Osteoblast (primary cell): ENCODE data around the gene NTM. TPM values are rescaled to one million over a fixed set of nuclear protein-coding genes. Genes with fewer than 3 reads are reported as not detected.

ENCODE experiments used
- DNase-seq: peaks from one replicate; pipeline ENCODE4 v3.0.0; 2011; ENCODE audit warnings: low spot score, mixed read lengths; ENCODE audit not compliant: insufficient read length; ENCODE audit errors: missing footprints
- H2AFZ ChIP-seq: 2 replicates; pipeline ENCODE4 v1.6.0; 2011; ENCODE audit warnings: mild to moderate bottlenecking, low read length
- H3K27ac ChIP-seq: 2 replicates; pipeline ENCODE4 v1.5.1; 2011; ENCODE audit warnings: mild to moderate bottlenecking, low read depth, low read length, moderate library complexity
- H3K27me3 ChIP-seq: 2 replicates; pipeline ENCODE4 v1.6.0; 2012; ENCODE audit warnings: mild to moderate bottlenecking, control low read depth, inconsistent platforms, low read length, moderate library complexity; ENCODE audit not compliant: insufficient read depth
- H3K36me3 ChIP-seq: 2 replicates; pipeline ENCODE4 v1.5.1; 2011; ENCODE audit warnings: mild to moderate bottlenecking, low read length, control low read depth, moderate library complexity; ENCODE audit not compliant: insufficient read depth
- H3K4me1 ChIP-seq: 2 replicates; pipeline ENCODE4 v1.5.1; 2011; ENCODE audit warnings: mild to moderate bottlenecking, low read length, control low read depth, moderate library complexity; ENCODE audit not compliant: insufficient read depth
- H3K4me2 ChIP-seq: 2 replicates; pipeline ENCODE4 v1.6.0; 2011; ENCODE audit warnings: mild to moderate bottlenecking, low read length; ENCODE audit not compliant: insufficient read depth
- H3K4me3 ChIP-seq: fragments of 200-600 bp; sonication (generic); 3 replicates; pipeline ENCODE4 v1.5.1; 2012; ENCODE audit warnings: mild to moderate bottlenecking, low read length, inconsistent platforms; ENCODE audit not compliant: insufficient read depth
- H3K79me2 ChIP-seq: 2 replicates; pipeline ENCODE4 v1.6.0; 2012; ENCODE audit warnings: mild to moderate bottlenecking, low read length, control low read depth, inconsistent platforms; ENCODE audit not compliant: insufficient read depth
- H3K9me3 ChIP-seq: 2 replicates; pipeline ENCODE4 v1.5.1; 2011; ENCODE audit warnings: low read depth, low read length, control low read depth
- H4K20me1 ChIP-seq: 2 replicates; pipeline ENCODE4 v1.6.0; 2012; ENCODE audit warnings: mild to moderate bottlenecking, low read length, control low read depth; ENCODE audit not compliant: insufficient read depth
- total RNA-seq: library from RNA; depleted of rRNA; stranded (reverse); fragments of >200 nt; gene quantifications from 2 replicates; pipeline ENCODE4 v1.2.3, GENCODE V29; 2012
- TF ChIP-seq, protein P1 (sequence below): IDR thresholded peaks from 2 replicates; pipeline ENCODE4 v1.5.1; 2011; ENCODE audit warnings: mild to moderate bottlenecking, low read depth, low read length, moderate library complexity; ENCODE audit errors: extremely low read depth

Gene NTM
- total RNA-seq, 1 donor: 48.1 TPM

DNA sequence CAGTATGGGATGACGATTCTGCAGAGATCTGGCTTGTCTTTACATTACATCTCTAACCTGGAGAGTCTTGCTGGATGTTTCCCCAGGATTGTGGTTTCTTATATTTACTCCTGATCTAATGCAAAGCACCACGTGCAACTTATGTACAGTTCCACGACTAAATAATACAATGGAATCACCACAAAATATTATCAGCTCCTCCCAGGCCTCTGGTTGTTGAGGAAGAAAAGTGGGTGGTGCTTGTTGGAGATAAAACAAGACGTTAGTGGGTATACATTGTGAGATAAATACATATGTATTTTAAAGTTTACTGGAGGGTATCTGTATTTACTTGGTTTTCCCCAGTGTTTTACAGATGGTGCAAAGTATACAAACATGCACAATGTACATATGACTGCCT, 569.7 kb downstream of the NTM start:
- TF ChIP-seq, protein P1, sequence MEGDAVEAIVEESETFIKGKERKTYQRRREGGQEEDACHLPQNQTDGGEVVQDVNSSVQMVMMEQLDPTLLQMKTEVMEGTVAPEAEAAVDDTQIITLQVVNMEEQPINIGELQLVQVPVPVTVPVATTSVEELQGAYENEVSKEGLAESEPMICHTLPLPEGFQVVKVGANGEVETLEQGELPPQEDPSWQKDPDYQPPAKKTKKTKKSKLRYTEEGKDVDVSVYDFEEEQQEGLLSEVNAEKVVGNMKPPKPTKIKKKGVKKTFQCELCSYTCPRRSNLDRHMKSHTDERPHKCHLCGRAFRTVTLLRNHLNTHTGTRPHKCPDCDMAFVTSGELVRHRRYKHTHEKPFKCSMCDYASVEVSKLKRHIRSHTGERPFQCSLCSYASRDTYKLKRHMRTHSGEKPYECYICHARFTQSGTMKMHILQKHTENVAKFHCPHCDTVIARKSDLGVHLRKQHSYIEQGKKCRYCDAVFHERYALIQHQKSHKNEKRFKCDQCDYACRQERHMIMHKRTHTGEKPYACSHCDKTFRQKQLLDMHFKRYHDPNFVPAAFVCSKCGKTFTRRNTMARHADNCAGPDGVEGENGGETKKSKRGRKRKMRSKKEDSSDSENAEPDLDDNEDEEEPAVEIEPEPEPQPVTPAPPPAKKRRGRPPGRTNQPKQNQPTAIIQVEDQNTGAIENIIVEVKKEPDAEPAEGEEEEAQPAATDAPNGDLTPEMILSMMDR: no peak
- peaks cover 85% of the 10 kb centered on the region for H3K79me2 ChIP-seq
- H3K9me3 ChIP-seq: no peaks in the 10 kb centered on the region
- no peak for DNase-seq
- H3K4me3 ChIP-seq: no peak overlapping the region
- no peaks in the 10 kb centered on the region for H3K36me3 ChIP-seq
- H3K27ac ChIP-seq: no peak overlapping the region
- H3K27me3 ChIP-seq: no peaks in the 10 kb centered on the region
- peaks cover 6% of the 10 kb centered on the region for H3K4me1 ChIP-seq
- H2AFZ ChIP-seq: no peak overlapping the region
- no peaks in the 10 kb centered on the region for H4K20me1 ChIP-seq
- no peak overlapping the region for H3K4me2 ChIP-seq

GRCh38 chr11:131942878-131943277, 572.5 kb downstream of the NTM start:
- TF ChIP-seq, protein P1: no peak
- DNase-seq: no peak
- H3K4me2 ChIP-seq: no peak overlapping the region
- no peaks in the 10 kb centered on the region for H3K36me3 ChIP-seq
- no peak overlapping the region for H3K4me3 ChIP-seq
- no peaks in the 10 kb centered on the region for H3K9me3 ChIP-seq
- peaks cover 6% of the 10 kb centered on the region for H3K4me1 ChIP-seq
- H2AFZ ChIP-seq: no peak overlapping the region
- no peaks in the 10 kb centered on the region for H3K27me3 ChIP-seq
- H3K79me2 ChIP-seq: peaks cover 82% of the 10 kb centered on the region
- no peak overlapping the region for H3K27ac ChIP-seq
- H4K20me1 ChIP-seq: no peaks in the 10 kb centered on the region

- Histone ChIP-seq H3K9me3 (no peaks in the 10 kb centered on the region), H3K4me2 (no peak overlapping the region), H3K27me3 (no peaks in the 10 kb centered on the region), H3K36me3 (no peaks in the 10 kb centered on the region), H3K4me3 (no peak overlapping the region), H3K79me2 (peaks cover 77% of the 10 kb centered on the region), H3K4me1 (peaks cover 3% of the 10 kb centered on the region), H2AFZ (no peak overlapping the region), H3K27ac (no peak overlapping the region), H4K20me1 (no peaks in the 10 kb centered on the region)
- no peak for DNase-seq
- TF ChIP-seq, protein P1: no peak
Measured at GRCh38 chr11:131943295-131943694, 572.9 kb downstream of the NTM start.

- no peak overlapping the region for H2AFZ ChIP-seq
- peaks cover 67% of the 10 kb centered on the region for H3K79me2 ChIP-seq
- DNase-seq: no peak
- no peaks in the 10 kb centered on the region for H3K27me3 ChIP-seq
- no peaks in the 10 kb centered on the region for H3K36me3 ChIP-seq
- H3K9me3 ChIP-seq: no peaks in the 10 kb centered on the region
- H3K27ac ChIP-seq: no peak overlapping the region
- H3K4me1 ChIP-seq: no peaks in the 10 kb centered on the region
- H3K4me3 ChIP-seq: no peak overlapping the region
- no peak overlapping the region for H3K4me2 ChIP-seq
- TF ChIP-seq, protein P1: no peak
- H4K20me1 ChIP-seq: no peaks in the 10 kb centered on the region
Measured at GRCh38 chr11:131944736-131945135, 574.3 kb downstream of the NTM start.
